ENCODE data around the gene SCNN1G. TPM values are rescaled to one million over a fixed set of nuclear protein-coding genes. Genes with fewer than 3 reads are reported as not detected.

Gene SCNN1G
- total and polyA plus RNA-seq, 2 donors (not counting 3 experiments of a cell fraction or from before 2014, with no cell fraction given), result not detected

DNA sequence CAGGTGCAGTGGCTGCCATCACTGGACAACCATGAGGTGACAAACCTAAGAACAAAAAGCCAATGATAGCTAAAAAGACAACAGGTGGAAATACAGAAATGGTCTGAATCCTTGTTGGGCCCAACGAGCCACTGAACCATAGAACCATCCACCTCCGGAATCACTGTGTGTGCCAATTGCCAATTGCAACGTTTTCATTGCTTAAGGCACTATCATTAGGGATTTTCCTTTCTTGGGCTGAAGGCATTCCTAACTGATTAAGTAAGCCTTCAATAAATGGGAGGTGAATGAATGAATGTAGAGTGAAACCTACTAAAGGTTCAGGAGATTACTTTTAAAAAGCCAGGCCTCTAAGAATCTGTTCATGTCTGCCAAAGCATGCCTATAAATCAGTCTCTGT lies 36.9 kb upstream of the SCNN1G start:
- CTCF ChIA-PET, result interaction anchor here (1.4 kb wide), 1 partner anchor 36 kb away, joined by 3 read pairs; no protein-coding TSS in a partner anchor
- no peak for TF ChIP-seq POLR2AphosphoS5 (IDR thresholded peaks at IDR 0.05; ENCODE audit: insufficient read depth, low read depth, low read length)
- TF ChIP-seq, protein P1, sequence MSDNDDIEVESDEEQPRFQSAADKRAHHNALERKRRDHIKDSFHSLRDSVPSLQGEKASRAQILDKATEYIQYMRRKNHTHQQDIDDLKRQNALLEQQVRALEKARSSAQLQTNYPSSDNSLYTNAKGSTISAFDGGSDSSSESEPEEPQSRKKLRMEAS (IDR thresholded peaks at IDR 0.05; ENCODE audit: insufficient read depth, insufficient read length), result no peak
- no peak for TF ChIP-seq GATA2 (IDR thresholded peaks at IDR 0.05; ENCODE audit: insufficient read depth, insufficient read length, low read depth, low read length)
- TF ChIP-seq, protein P2, sequence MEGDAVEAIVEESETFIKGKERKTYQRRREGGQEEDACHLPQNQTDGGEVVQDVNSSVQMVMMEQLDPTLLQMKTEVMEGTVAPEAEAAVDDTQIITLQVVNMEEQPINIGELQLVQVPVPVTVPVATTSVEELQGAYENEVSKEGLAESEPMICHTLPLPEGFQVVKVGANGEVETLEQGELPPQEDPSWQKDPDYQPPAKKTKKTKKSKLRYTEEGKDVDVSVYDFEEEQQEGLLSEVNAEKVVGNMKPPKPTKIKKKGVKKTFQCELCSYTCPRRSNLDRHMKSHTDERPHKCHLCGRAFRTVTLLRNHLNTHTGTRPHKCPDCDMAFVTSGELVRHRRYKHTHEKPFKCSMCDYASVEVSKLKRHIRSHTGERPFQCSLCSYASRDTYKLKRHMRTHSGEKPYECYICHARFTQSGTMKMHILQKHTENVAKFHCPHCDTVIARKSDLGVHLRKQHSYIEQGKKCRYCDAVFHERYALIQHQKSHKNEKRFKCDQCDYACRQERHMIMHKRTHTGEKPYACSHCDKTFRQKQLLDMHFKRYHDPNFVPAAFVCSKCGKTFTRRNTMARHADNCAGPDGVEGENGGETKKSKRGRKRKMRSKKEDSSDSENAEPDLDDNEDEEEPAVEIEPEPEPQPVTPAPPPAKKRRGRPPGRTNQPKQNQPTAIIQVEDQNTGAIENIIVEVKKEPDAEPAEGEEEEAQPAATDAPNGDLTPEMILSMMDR (IDR thresholded peaks at IDR 0.05; ENCODE audit: extremely low read depth in 1 of 2, insufficient read depth in 1 of 2, low read depth in 1 of 2, low read length in 2 of 2), result no peak
- no peak for TF ChIP-seq JUN (IDR thresholded peaks at IDR 0.05; ENCODE audit: borderline replicate concordance, insufficient read depth, insufficient read length, low read depth)
- TF ChIP-seq MYC (IDR thresholded peaks at IDR 0.05; ENCODE audit: low read depth, low read length), result no peak
- no peak for TF ChIP-seq EZH2 (IDR thresholded peaks at IDR 0.05; ENCODE audit: borderline replicate concordance, low read depth, low read length, severe bottlenecking)
- no peak for TF ChIP-seq POLR2A (IDR thresholded peaks at IDR 0.05; ENCODE audit: low read depth, low read length)
- TF ChIP-seq FOS (IDR thresholded peaks at IDR 0.05; ENCODE audit: borderline replicate concordance, insufficient read depth, low read length), result no peak
- POLR2A ChIA-PET, result no interaction called here
- no peak for FAIRE-seq
- Histone ChIP-seq H3K36me3 (ENCODE audit: control insufficient read depth in 2 of 2, extremely low read depth in 1 of 2, insufficient read depth in 2 of 2, low read length in 2 of 2) (no peaks in the 10 kb centered on the region), H3K27me3 (ENCODE audit: control insufficient read depth in 2 of 2, insufficient read depth in 2 of 2, low read length in 2 of 2) (no peaks in the 10 kb centered on the region), H3K9me3 (replicated peaks; ENCODE audit: control insufficient read depth, insufficient read depth, low read length) (no peaks in the 10 kb centered on the region), H4K20me1 (replicated peaks; ENCODE audit: control insufficient read depth, extremely low read depth, insufficient read depth, low read length) (peaks cover 6% of the 10 kb centered on the region), H3K27ac (ENCODE audit: insufficient read depth, low read depth, low read length) (no peak overlapping the region), H3K9ac (replicated peaks; ENCODE audit: extremely low read depth, insufficient read depth, low read length) (no peak overlapping the region), H3K4me3 (replicated peaks in 1 of 3; ENCODE audit: insufficient read depth in 1 of 3, low read depth in 1 of 3, low read length in 3 of 3) (no peak overlapping the region), H3K4me1 (ENCODE audit: control insufficient read depth, extremely low read depth, insufficient read depth, low read length) (peaks cover 21% of the 10 kb centered on the region), H3K4me2 (ENCODE audit: insufficient read depth, low read length) (no peak overlapping the region), H3K9me1 (replicated peaks; ENCODE audit: control insufficient read depth, extremely low read depth, insufficient read depth, low read length) (no peaks in the 10 kb centered on the region), H2AFZ (ENCODE audit: low read depth, low read length) (no peak overlapping the region), H3K79me2 (ENCODE audit: control insufficient read depth, insufficient read depth, low read length) (peaks cover 76% of the 10 kb centered on the region)
- dilution Hi-C loops (cut with MboI; ENCODE audit: extremely low pct_ligation_motif_present, low sequenced_read_pairs) (no loop called here), intact Hi-C loops (cut with micrococcal nuclease) (loop anchor here (5.0 kb wide), 1 partner anchor 63 kb away; no protein-coding TSS in a partner anchor)
- peak; percentile 48 for DNase-seq (ENCODE audit: low read depth, low spot score)
- no TSS peak for BruUV-seq (replicated peaks)
